ACHN (cell line): ENCODE measurements around the gene RCAN1.
"Not testable (repeated sequence)": the region's sequence is repeated elsewhere in the genome, so short reads cannot be mapped to it uniquely, and the experiment has no call there.

ENCODE experiments used
- DNase-seq: peaks from one replicate; pipeline ENCODE4 v3.0.0-alpha.2; 2015
- in situ Hi-C: cut with HindIII; loops from 2 replicates; pipeline ENCODE4 v1.10.0; 2017; ENCODE audit warnings: low sequenced_read_pairs, low pct_ligation_motif_present, low pct_unique_long_range_greater_than_20kb

The RCAN1 gene

GRCh38 chr21:34580181-34580700, 34.7 kb downstream of the RCAN1 start:
- DNase-seq: no peak
- in situ Hi-C loops: no loop called here

GRCh38 chr21:34579411-34579810, 35.5 kb downstream of the RCAN1 start:
- no peak for DNase-seq
- in situ Hi-C loops: no loop called here

- in situ Hi-C loops: no loop called here
- no peak for DNase-seq
Observed at GRCh38 chr21:34576041-34576511, 38.8 kb downstream of the RCAN1 start.

- DNase-seq: no peak
- in situ Hi-C loops: no loop called here
Observed at GRCh38 chr21:34574601-34575529, 40.0 kb downstream of the RCAN1 start.

GRCh38 chr21:34571994-34572393, 42.9 kb downstream of the RCAN1 start:
- no peak for DNase-seq
- in situ Hi-C loops: no loop called here

GRCh38 chr21:34570313-34570712, 44.6 kb downstream of the RCAN1 start:
- no peak for DNase-seq
- in situ Hi-C loops: no loop called here

- in situ Hi-C loops: no loop called here
- no peak for DNase-seq
Observed at GRCh38 chr21:34569381-34569979, 45.4 kb downstream of the RCAN1 start.

GRCh38 chr21:34568801-34569200, 46.1 kb downstream of the RCAN1 start:
- in situ Hi-C loops, DNase-seq: not testable (repeated sequence)

GRCh38 chr21:34567604-34568155, 47.2 kb downstream of the RCAN1 start:
- in situ Hi-C loops: no loop called here

GRCh38 chr21:34565238-34565637, 49.7 kb downstream of the RCAN1 start:
- in situ Hi-C loops: no loop called here
- DNase-seq: no peak

More at GRCh38 chr21:34567604-34568155, 47.2 kb downstream of the RCAN1 start:
- no peak for DNase-seq

GRCh38 chr21:34563370-34563769, 51.5 kb downstream of the RCAN1 start:
- DNase-seq, in situ Hi-C loops: not testable (repeated sequence)

- in situ Hi-C loops: no loop called here
- DNase-seq: no peak
Observed at GRCh38 chr21:34561806-34562205, 53.1 kb downstream of the RCAN1 start.

GRCh38 chr21:34560609-34561008, 54.3 kb downstream of the RCAN1 start:
- in situ Hi-C loops: no loop called here
- DNase-seq: no peak

- no peak for DNase-seq
- in situ Hi-C loops: no loop called here
Observed at GRCh38 chr21:34560021-34560420, 54.9 kb downstream of the RCAN1 start.

- DNase-seq: no peak
- in situ Hi-C loops: no loop called here
Observed at GRCh38 chr21:34559089-34559631, 55.8 kb downstream of the RCAN1 start.

GRCh38 chr21:34558166-34558565, 56.7 kb downstream of the RCAN1 start:
- no peak for DNase-seq
- in situ Hi-C loops: no loop called here

GRCh38 chr21:34557261-34557660, 57.7 kb downstream of the RCAN1 start:
- in situ Hi-C loops: no loop called here
- DNase-seq: no peak

GRCh38 chr21:34554670-34555069, 60.2 kb downstream of the RCAN1 start:
- DNase-seq, in situ Hi-C loops: not testable (repeated sequence)

GRCh38 chr21:34554227-34554626, 60.7 kb downstream of the RCAN1 start:
- in situ Hi-C loops: no loop called here
- no peak for DNase-seq
